Stimulated activated CD8-positive, alpha-beta memory T cell treated with anti-CD3 and anti-CD28 coated beads, Interleukin-7, amount 100 ng/mL, for 24 hours (primary cell): ENCODE measurements around the gene GSTO2.
A peak's percentile ranks its signal among the peaks of the same experiment; 100 is the strongest.

Experiments used
- DNase-seq: peaks from one replicate; pipeline ENCODE4 v3.0.0-alpha.2; 2020; ENCODE audit warnings: low read depth

The GSTO2 gene

DNA sequence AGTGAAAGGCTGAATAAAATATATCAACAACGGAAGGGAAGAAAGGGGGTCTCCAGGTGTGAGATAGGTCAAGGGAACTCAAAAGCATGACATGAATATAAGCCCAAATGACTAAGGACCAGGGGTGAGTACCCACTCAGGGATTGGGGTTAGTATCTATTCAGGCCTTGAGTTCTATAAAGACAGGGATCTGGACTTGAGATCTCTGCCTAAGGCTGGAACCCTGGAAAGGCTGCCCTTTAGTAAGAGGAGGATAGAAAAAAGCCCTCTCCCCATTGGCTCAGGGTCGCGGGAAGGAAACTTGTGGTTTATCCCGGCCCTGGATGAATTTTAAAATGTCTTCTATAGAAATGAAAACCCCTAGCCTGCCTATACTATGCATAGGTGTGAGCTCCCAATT, 71.7 kb downstream of the GSTO2 start:
- no peak for DNase-seq

DNA sequence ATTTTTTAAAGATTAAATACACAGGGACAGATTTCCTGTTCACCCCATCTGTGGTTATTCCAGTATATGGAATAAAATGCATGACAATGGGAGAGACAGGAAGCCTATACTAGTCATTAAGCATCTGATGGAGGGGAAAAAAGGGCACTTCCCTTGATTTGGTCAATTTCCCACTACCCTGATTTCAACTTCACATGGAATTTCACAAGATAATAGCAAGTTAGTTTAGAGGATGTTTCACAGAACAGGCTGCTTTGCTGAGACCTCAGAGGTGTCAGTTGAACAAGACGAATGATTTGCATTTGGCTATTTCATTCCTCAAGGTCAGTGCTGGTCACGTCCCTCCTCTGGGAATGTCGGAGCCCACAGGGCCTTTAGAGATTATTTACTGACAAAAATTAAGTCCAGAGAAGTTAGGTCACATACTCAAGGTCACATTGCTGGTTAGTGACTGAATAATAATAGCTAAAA, 74.0 kb downstream of the GSTO2 start:
- no peak for DNase-seq

DNA sequence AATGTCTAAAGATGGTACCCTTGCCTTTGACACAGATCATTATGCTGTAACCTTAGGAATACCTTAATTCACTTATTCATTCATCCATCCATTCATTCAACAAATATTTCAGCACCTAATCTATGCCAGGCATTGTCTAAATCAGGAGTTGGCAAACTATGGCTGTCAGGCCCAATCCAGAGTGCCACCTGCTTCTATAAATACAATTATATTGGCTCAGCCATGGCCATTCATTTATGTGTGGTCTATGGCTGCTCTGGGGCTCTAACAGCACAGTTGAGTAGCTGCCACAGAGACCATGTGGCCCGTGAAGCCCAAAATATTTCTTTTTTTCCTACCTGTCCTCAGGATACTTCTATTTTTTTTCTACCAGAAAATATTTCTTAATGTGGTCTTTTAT, 75.2 kb downstream of the GSTO2 start:
- no peak for DNase-seq

DNA sequence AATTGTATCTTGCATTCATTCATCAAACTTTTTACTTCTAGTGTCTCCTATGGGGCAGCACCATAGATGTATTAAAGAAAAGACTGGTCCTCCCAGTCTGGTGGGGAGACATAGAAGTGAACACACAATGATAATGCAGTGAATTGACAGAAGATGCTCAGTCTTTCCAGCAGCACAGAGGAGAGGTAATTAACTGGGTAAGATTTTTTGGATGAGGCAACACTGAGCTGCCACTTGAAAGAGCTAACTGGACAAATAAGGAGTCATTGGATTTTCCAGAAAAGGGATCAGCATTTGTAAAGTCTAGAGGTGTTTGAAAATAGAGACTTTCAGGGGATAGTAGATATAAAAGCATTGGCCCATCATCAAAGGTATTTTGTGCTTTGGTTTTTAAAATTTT, 76.5 kb downstream of the GSTO2 start:
- no peak for DNase-seq

DNA sequence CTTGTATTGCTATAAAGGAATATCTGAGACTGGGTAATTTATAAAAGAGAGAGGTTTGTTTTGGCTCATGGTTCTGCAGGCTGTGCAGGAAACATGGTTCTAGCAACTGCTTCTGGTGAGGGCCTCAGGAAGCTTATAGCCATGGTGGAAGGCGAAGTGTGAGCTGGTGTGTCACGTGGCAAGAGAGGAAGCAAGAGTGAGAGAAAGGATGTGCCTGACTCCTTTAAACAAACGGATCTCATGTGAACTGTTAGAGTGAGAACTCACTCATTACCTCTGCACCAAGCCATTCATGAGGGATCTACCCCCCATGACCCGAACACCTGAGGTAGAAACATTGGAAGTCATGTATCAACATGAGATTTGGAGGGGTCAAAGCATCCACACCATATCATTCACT, 77.0 kb downstream of the GSTO2 start:
- no peak for DNase-seq

DNA sequence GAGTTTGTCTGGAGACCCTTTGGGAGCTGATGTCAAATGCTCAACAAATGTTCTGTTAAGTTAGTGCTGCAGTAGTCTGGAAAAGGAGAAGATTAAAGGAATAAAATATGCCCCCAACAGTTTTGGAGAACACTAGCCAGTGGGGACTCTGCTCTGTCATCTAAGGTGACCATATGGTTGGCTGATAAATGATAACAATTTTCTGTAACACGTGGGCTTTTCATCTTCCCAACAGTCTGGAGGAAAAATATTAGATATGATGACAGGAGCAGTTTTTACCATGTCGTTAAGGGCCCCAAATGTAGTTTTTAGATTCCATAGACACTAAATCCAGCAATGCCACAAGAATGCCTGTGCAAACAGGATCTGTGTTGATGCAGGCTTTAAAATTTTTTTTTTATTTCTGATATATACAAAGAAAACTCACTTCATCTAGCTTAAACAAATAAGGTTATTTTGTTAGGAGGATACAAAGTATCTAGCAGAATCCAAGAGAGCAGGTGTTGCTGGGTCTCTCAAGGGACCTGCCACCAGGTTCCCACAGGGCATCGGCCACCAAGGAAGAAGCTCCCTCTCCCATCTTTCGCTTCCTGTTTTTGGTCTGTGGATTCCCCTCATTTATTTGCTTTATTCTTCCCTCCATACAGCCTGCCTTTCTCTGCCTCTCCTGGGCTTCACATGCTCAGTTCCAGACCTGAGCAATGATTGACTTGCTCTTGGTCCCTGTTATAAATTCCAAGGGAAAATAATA, 78.5 kb downstream of the GSTO2 start:
- DNase-seq = no peak

DNA sequence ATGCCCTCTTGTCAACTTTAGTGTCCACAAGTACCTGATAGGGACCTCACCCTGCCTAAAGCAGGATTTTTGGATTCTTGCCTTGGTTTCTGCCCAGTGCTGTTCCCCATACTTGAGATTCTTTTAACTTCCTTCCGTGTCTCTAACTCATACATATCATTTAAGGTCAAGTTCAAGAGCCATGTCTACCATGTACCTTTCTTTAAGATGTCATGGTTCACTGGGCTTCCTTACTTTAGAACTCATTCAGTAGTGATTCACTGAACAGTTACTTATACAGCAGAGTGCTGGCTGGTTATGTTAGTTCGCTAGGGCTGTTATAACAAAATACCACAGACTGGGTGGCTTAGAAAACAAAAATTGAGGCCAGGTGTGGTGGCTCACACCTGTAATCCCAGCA, 79.6 kb downstream of the GSTO2 start:
- no peak for DNase-seq

DNA sequence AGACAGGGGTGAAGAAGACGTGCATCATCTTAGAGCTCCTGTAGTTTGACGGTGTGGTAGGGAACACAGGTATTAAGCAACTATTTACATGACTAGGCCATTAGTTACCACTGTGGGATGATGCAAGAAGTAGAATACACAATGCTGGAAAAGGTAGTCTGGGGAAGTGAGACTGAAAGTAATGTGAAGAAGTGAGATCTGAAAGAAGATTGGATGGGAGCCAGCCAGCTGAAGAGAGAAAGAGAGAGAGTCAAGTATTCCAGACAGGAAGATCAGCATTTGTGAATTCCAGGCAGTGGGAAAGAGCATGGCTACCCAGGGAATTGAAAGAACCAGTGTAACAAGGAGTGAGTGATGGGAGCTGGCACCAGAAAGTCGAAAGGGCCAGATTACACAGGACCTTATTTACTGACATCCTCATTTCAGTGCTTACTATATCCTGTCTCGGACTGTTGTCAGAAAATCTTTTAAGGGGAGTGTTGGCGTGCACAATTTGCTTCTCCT, 80.7 kb downstream of the GSTO2 start:
- DNase-seq = no peak

DNA sequence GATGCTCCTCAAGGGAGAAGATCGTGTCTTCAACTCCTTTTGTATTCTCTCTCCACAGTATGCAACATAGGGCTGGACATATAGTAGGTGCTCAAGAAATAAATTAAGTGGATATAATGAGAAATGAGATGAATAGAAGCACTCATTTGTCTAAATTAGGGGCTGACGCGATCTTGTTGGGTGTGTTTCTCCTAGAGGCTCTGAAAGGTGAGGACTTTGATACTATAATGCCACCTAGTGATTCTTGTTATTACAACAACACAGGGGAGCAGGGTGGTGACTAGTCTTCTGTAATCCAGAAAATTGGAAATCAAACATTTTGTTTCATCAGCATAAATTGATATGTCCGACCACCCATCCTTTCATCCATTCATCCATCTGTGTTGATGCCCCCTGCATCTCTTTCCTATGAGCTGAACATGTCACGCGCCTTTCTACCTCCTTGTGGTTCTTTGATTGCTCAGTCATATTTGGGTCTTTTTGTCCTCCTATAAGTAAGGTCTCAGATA, 81.2 kb downstream of the GSTO2 start:
- no peak for DNase-seq

DNA sequence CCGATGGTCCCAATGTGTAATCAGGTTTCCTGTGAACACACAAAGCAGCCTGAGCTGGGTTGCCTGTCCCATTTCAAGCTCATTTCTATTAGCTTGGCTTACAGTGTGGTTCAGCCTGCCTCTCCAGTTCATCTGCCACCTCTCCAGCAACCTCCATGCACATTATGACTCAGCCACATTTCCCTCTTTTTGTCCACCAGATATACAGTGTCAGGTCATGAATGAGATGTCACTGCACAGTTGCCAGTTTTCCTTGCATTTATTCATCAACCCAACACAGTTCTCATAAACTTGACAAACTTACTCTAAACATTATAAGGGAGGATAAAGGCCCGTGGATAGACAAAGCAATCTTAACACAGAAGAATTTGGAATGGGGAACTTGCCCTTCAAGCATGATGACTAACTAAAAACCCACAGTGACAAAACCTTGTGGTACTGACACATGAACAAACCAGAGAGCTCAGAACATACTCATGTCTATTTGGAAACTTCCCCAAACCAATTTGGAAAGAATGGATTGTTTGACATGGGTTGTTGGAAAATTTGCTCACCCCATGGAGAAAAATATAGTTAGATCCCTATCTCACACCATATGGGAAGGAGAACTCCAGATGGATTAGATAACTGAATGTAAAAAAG, 82.2 kb downstream of the GSTO2 start:
- DNase-seq = no peak

DNA sequence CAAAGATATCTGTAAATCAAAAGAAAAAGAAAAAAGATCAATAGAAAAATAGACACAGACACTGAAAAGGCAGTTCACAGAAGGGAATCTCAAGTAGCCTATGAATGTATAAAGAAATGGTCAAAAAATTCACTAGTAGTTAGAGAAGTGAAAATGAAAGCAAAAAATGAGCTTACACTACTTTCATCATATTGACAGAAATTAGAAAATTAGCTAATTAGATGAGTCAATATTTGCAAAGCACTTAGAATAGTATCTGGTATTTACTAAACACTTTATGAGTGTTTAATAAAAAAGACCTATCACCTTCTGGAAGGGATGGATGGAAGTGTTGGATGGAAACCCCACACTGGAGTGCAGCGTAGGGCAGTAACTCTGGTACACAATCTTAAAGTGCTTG, 82.9 kb downstream of the GSTO2 start:
- DNase-seq = no peak

DNA sequence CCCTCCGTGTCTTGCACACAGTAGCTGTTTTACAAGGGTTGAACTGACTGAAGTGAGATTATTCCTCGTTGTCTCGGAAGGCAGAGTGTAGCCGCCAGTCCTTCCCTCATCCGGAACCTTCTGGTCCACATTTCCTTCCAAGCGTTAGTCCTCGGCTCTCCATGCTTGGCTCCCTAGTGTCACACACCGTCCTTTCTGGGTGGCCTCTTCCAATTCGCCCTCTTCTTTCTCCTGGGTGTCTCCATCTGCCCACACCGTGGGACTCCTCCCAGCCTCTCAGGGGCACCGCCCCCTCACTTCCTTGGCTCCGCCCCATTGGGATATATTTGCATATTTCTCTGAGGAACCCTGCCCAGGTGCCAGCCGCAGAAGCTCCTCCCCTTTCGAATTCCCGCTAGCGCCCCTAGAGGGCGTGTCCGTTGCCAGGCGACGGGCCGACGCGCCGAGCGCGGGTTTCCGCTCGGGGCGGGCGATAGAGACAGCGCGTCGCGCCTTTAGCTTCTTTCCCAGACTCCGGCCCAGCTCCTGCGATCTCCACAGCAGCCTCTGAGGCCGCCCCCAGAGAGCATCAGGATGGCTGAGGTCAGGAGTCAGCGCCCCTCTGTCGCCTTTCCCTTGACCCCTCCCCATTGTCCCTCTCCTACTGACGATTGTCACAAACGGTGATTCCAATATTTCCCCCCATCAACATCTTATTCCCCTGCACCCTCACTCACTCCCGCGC, 84.5 kb downstream of the GSTO2 start, which contains the start of gene CFAP58:
Gene CFAP58, plus strand, starts transcription at position 509 of the 724 bp plus-strand sequence. Its CDS starts 65 bp downstream, at position 574.
- DNase-seq = peak; percentile 74
